CD1c-positive myeloid dendritic cell (primary cell): ENCODE measurements around the gene CMTR1.
A peak's percentile ranks its signal among the peaks of the same experiment; 100 is the strongest.
"Not testable (repeated sequence)": the region's sequence is repeated elsewhere in the genome, so short reads cannot be mapped to it uniquely, and the experiment has no call there.

ENCODE experiments used
- DNase-seq: peaks from one replicate; pipeline ENCODE4 v3.0.0-alpha.2; 2016; ENCODE audit errors: extremely low spot score

The CMTR1 gene

DNA sequence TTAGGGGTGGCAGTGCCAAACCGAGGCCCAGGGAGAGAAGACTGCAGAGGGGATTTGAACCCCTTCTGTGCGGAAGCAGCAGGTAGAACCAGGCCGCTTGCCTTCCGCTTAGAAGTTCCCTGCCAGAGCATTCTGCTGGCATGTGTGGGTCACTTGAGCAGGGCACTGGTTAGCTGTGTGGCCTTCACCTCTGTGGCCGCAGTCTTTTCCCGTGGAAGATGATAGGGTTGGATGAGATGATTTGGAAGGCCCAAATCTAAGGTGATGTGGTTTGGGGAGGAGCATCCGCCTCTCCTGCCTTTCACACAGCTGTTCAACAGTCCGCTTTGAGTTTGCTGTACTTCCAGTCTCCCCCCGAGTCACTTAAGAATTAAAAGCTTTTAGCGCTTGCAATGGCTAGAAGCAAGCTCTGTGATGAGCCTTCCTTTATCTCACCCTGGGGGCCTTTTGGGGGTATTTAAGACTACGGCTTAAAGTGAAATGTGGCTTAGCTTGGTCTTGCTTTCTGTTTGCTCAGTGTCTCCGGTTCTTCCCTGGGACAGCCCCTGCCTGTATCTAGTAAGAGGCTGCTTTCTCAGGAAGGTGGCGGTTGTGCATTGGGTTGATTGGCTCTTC, 743 bp downstream of the CMTR1 start:
- DNase-seq: peak; percentile 26

DNA sequence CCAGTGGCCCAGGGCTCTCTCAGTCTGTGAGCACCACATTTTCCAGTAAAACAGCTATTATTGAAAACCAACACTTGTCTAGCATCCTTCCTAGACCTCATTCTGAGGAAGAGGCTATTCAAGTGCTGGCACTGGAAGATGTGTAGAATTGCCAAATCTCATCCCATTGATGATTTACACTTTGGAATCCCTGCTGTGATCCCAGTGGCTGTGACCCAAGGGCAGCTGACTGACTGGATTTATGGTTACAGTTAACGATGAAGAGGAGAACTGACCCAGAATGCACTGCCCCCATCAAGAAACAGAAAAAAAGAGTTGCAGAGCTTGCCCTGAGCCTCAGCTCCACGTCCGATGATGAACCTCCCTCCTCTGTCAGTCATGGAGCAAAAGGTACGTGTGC, 2.4 kb downstream of the CMTR1 start:
- no peak for DNase-seq

DNA sequence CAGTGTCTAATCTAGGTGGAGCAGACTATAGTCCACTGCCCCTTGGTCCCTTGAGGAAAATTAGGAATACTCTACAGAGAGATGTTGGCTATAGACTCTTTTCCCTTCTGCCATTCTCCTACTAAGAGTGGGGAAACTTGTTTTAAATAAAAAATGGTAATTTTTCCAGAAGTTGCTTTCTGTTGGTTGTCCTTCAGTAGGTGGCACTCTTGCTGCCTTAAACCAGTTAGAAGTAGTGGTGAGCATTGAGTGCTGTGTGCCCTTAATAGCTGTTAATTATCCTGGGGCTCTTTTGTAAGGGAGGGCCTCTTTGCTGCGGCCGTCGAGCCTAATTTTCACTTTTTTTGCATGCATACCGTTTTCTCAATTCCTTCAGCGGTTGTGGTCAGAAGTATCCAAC, 2.8 kb downstream of the CMTR1 start:
- DNase-seq: no peak

DNA sequence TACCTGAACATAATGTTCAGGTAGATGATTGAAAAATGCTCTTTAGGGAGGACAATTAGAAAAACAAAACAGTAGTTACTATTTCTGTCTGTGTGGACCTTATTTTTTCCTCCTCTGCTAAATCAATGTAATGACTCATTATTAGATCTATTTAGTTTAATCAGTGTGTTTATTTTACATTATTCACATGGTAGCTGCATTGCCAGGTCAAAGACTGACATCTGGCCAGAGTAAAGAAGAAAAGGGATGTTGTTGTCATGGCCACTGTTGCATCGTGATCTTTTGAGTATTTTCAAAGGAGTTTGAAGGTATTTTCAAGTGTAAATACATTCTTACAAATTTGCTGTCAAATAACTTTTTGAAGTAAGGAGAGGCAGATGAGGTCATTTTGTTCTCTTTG, 5.9 kb downstream of the CMTR1 start:
- no peak for DNase-seq

DNA sequence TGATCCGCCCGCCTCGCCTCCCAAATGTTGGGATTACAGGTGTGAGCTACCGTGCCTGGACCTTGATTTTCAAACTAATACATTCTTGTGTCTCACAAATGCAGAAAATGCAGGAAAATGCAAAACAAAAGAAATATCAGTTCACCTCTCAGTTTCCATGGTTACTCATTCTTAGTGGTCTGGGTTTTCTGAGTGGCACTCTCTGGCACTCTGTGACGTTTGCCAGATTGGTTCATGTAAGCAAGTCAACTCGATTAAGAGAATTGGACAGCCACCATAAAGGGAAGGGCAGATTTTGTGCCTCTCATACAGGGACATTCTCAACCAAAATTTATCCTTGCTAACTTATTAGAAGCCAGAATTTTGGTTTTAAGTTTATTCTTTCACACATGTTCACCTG, 8.6 kb downstream of the CMTR1 start:
- no peak for DNase-seq

DNA sequence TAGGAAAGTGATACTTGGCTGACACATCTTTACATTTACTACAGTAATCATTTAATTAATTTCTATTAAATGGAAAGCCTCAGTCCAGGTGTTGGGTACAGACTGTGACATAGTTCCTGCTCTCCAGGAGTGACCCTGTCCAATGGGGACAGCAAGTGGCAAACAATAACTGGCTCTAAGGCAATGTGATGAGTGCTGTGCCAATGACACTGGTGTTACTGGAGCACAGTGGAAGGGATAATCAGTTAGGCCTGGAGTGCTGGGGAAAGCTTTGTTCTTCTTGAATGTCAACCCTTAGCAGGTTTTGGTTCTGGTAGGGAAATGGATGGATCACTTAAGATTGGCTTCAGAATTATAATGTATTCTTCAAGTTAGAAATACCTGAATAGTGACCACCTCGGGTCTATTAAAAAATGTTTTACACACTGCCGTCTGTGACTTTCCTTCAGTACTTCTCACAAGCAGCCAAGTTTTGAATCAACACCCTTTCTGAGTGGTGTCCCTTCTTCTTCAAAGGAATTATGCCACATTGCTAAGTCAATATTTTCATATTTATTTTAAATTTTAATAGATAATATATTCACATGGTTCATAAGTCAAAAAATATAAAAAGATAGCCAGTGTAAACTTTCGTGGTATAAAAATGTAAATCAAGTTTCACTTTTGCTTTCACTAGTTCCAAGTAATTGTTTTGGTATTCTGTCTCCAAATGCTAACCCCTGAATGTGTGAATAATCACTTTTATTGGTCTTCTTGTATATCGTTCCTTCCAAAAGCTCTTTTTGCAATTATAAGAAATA, 9.6 kb downstream of the CMTR1 start:
- DNase-seq: peak; percentile 6

DNA sequence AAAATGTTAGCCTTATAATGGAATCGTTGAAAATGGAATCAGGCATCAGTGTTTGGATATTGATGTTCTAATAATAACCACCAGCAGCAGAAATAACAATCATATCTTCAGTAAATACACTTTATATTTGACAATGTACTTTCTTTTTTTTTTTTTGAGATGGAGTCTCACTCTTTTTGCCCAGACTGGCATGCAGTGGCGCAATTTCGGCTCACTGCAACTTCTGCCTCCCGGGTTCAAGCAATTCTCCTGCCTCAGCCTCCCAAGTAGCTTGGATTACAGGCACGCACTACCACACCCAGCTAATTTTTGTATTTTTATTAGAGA, 10.2 kb downstream of the CMTR1 start:
- not testable (repeated sequence) for DNase-seq

DNA sequence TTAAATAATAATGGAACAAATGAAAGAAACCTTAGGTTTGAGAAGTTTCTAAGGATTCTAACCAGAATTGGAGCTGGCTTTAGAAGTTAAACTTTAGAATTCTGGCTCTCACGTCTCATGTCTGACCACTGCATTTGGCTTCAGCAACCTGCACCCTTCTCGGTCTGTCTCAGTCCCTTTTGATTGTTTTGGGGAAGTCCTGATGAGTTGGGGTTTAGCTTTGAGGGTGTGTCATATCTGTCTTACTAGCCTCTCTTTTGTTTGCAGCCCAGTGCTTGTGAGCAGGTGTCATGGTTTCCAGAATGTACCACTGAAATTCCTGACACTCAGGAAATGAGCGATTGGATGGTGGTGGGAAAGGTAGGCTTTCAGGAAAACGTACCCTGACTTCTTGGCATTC, 17.0 kb downstream of the CMTR1 start:
- no peak for DNase-seq

DNA sequence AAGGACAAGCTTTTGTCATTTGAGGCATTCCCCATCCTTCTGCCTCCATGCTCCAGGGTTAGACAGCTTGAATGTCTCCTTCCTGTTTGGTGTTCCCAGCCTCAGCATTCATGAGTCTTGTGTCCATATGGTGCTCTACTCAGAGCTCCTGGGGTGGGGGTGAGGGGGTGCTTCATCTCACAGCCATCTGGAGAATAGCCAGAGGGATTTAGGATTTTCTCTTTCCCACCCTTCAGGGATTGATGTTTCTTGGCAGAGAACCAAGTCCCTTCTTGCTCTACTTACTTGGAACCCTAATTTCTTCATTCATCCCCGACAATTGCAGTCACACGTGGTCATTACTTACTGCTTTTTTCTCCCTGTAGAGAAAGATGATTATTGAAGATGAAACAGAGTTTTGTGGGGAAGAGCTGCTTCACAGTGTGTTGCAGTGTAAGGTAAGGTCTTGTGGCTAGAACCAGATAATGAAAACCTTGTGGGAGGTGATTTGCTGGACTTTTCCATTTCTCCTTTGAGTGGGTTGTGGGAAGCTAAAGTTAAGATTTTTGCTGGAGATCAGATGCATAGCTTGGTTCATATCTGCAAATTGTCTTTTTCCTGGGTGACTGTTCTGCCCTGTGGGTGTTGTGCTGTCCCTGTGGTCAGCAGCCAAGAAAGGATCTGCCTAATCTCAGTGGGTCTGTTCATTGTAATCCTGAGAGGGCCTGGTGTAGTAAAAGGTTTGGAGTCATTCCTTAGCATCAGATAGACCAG, 18.6 kb downstream of the CMTR1 start:
- DNase-seq: no peak

DNA sequence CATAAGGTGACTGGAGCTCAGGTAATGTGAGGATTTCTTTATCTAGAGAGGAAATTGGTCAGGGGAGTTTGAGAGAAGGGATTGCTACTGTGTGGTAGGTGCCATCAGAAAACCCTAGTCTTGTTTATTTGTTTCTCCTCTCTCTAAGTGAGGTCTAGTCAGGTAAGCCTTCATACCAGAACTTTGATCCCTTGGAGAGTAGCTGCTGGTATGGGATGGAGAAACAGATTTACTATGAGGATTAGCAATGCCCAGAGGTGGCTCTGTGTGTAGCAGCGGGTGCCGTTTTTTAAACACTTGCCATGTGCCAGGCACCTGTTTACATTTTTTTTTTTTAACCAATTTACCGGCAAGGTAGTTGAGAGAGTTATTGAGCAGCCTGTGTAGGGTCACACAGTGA, 19.5 kb downstream of the CMTR1 start:
- no peak for DNase-seq

DNA sequence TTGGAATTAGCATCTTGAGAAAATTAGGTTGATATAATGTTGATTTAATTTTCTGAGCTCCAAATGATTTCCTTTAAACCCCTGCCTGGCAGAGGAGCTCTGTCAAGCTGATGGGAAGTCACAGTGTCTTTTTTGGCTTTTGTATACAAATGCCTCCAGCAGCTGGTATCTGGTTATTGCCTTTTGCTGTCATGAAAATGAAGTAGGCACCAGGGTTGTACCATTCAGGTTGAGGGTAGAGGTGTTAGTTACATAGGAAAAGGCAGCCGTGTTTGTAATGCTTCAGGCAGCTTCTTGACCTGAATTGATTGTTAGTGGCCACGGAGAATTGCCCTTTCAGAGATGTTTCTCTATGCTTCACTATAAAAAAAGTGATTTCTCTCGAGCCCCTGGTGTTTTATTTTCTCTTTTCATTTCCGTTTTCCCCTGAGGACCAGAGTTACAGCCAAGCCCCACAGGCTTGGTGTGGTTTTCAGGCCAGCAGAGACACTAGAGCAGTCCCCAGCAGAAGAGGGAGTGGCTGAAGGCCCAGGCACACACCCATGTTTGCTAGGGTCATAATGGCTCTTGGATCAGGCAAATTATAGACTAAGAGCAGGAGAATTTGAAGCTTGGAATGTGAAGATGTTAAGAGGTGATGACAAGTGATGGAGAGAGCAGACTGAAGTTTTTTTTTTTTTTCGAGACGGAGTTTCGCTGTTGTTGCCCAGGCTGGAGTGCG, 21.6 kb downstream of the CMTR1 start:
- DNase-seq: no peak

DNA sequence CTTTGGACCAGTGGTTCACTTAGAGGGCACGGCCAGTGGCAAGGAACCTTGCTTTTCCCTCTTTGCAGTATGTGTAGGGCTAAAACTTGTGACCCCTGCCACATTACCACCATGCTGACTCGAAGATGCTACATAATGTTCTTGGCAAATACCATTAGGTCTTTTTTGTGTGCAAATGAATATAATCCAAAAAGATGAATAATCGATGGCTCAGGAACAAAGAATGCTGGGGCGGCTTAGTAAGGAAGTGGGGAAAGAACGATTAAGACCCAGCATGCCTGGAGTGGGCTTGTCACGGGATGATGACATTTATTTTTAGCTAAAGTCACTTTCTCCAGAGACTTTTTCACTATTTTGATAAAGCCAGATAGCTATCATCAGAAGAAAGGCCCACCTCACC, 23.1 kb downstream of the CMTR1 start:
- no peak for DNase-seq

DNA sequence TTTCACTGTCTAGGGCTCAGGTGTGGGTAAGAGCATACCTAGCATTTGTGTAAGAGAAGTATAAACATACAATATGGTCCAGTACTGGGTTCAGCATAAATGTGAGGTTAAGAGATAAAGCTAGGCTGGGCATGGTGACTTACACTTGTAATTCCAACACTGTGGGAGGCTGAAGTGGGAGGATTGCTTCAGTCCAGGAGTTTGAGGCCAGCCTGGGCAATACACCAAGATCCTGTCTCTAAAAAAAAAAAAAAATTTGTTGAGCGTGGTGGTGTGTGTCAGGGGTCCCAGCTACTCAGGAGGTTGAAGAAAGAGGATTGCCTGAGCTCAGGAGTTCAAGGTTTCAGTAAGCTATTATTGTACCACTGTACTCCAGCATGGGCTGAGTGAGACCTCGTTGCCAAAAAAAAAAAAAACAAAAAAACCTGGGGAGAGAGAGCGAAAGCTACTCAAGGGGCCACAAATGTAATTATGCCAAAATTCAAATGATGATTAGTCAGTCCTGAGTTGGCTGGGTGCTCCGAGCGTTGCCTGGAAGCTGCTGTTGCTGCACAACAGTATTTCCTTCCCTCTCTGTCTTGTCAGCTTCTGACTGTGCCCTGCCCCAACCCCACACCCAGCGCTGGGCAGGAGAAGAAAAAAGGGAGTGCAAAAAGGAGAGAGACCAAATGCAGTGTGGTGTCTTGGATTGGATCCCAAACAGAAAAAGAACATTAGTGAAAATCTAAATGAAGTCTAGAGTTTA, 24.0 kb downstream of the CMTR1 start:
- no peak for DNase-seq

DNA sequence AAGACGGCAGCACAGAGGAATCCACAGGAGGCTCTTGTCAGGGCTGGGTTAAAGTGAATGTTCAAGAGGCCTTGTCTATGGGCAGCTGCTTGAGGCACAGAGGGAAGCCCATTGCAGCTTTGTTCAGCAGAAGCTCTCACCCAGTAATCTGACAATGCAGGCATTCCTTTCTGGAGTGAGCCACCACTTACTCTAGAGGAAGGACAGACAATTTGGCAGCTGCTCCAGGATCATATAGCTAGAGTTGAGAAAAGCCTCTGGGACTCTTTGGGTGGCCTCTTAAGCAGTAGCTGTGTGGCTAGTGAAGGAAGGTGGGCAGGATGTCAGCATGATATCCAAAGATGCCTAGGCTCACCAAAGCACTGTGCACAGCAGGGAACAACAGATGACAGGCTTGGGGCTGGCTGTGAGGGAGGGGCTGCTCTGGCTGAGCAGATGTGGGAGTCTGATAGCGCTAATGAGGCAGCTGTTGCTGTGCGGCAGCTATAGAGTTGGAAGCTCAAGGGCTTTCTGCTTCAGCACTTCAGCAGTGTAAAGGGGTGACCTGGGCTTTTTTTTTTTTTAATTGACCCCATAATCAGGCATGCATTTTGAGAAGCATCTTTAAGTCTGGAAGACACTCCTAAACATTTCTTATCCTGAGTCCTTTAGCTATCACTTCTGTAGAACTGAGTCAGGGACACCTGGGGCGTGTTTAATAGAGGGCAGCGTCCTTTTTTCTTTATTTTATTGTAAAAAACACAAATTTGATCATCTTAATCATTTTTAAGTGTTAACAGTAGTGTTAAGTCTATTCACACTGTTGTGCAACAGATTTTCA, 27.2 kb downstream of the CMTR1 start:
- no peak for DNase-seq

DNA sequence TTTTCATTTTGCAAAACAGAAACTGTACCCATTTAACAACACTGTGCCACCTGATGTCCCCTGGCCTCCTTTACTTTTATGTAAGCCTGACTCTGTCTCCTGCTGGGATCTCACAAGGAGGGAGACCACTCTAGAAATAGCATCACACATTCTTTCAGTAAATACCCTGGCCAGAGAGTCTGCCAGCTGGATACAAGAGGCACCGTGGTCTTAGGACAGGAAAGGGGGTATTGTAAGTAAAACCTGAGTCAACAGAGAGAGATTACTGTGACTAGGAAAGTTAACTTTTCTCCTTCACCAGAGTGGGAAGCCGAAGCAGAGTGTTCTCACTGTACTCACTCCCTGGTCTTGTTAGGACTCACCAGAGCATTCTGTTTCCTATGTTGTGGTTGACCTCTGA, 27.8 kb downstream of the CMTR1 start:
- DNase-seq: no peak

DNA sequence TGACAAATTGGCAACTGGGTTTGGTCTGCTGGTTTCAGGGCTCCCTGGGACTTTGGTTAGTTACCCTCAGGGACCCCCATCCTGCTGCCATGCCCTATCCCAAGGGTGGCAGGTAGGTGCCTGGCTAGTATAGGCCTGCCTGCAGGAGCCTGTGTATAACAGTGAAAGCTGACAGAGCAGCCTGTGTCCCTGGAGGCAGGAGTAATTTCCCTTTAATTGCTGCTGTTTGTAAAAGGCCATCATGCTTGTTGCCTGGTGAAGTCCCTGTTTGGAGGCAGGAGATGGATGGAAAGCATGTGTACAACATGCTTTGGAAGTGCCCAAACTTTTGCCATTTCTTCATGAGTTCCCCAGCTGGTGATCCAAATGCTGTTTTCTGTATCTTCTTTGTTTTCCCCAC, 30.1 kb downstream of the CMTR1 start:
- DNase-seq: no peak

DNA sequence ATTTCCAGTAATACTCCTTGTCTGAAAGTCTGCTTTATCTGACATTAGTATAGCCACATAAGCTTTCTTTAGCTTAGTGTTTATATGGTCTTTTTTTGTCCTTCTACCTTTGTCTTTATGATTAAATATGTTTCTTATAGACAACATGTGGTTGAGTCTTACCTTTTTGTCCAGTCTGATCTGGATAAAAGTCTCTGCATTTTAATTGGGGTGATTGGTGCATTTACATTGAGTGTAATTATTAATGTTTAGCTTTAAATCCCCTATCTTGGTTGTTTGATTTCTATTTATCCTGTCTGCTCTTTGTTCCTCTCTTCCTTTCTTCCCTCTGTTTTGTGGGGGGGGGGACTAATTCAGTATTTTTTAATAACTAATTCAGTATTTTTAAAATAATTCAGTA, 34.7 kb downstream of the CMTR1 start:
- no peak for DNase-seq

DNA sequence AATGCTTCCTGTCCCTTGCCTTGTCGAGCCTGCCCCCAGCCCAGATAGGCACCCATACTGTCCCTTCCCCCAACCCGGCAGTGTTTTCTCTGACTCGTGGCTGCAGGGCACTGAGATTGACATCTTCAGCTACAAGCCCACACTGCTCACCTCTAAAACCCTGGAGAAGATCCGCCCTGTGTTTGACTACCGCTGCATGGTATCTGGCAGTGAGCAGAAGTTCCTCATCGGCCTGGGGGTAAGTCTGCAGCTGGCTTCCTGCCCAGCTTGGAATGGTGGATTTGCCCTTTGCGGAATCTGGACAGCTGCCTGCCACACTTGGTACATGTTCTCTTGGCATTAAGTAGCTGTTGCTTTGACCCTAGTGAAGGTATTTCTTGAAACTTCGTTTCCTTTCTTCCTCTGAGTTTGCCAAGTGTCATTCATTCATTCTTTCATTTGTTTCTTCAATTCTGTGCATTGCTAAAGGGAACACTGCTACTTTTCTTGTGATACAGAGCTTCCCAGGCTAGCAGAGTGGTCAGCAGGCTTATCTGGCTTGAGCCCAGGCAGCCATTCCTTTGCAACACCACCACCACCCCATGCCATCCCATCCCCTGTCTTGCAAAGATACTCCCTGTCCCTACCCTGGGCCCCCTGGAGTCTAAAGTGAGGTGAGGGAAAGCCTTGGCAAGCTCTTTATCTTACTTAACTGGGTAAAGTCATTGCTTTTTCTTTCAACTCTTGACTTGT, 40.5 kb downstream of the CMTR1 start:
- no peak for DNase-seq

DNA sequence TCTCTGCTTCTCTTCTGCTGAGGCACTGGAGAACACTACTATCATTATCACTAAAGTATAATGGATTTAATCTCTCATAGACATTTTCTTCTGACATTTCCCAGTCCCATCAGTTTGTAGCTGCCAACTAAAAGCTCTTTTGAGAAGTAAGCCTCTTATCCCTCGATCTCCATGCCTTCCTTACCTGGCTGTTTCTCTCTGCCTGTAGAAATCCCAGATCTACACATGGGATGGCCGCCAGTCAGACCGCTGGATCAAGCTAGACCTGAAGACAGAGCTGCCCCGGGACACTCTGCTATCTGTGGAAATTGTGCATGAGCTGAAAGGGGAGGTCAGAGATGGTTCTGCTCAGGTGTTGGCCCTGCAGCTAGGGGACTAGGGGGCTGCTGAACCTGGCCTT, 41.3 kb downstream of the CMTR1 start:
- no peak for DNase-seq

DNA sequence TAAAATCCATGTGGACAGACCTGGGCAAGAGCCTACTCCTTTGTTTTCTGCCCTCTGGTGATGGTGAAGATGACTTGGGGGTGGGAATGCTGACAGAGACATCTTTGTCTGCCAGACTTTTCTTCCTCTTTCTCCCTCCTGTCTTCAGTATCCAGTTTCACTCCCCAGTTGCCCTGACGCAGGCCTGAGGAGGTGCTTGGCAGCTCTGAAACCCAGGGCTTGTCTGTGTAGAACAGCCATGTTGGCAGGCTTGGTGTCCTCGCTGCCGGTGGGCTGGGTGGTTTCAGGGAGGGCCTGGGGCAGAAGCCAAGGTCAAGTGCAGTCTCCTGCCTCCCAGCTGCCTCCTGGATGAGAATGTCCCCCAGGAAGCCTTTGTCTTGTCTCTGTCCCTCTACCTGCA, 44.2 kb downstream of the CMTR1 start:
- no peak for DNase-seq
